GM18907 (cell line): ENCODE measurements around the gene ARL11.
"Not testable (repeated sequence)": the region's sequence is repeated elsewhere in the genome, so short reads cannot be mapped to it uniquely, and the experiment has no call there.

Experiments used
- ATAC-seq: cut with Tn5 transposase; IDR thresholded peaks from one replicate; pipeline ENCODE4 v1.9.1; 2021; ENCODE audit warnings: mild to moderate bottlenecking, moderate library complexity; ENCODE audit not compliant: unreplicated experiment

Gene ARL11

GRCh38 chr13:49612042-49612441 lies 16.3 kb upstream of the ARL11 start:
- ATAC-seq, result not testable (repeated sequence)

DNA sequence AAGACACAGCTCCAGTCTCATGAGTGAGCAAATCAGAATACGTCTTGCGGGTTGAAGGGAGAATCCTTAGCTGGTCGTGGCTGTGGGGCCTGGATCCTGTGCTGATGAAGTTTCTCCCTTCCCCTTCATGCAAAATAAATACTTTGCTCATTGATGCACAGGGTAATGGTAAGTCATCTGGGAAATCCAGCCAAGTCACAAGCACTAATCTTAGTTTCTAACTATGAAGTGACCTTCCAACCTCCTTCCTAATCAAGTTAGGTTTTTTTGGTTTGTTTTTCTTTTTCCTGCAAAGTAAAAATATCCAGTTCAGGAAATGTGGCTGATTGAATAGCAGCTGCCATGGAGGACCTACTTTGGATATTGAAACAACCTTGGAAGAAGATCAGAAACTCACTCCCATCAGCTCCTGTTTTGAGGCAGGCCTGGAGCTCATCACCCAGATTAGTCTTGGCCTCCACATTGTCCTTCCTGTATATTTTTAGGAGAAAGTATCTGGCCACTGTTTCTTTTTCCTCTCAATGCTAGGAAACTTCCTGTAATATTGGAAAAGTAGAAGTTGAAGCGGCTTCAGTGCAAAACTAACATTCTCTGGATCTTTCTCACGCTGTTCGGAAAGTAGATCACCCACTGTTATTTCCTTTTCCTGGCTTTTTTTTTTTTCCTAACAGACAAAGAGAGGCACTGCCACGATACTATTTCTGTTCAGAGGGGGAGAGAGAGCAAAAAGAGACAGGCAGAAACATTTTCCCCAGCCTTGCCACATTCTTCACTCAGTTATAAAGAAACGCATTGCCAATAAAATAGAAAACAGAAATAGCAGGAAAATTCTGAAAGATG lies 12.3 kb upstream of the ARL11 start:
- ATAC-seq, result no peak

GRCh38 chr13:49616676-49617065 lies 11.6 kb upstream of the ARL11 start:
- no peak for ATAC-seq

GRCh38 chr13:49620170-49620621 lies 8.1 kb upstream of the ARL11 start:
- peak; percentile 80 for ATAC-seq

DNA sequence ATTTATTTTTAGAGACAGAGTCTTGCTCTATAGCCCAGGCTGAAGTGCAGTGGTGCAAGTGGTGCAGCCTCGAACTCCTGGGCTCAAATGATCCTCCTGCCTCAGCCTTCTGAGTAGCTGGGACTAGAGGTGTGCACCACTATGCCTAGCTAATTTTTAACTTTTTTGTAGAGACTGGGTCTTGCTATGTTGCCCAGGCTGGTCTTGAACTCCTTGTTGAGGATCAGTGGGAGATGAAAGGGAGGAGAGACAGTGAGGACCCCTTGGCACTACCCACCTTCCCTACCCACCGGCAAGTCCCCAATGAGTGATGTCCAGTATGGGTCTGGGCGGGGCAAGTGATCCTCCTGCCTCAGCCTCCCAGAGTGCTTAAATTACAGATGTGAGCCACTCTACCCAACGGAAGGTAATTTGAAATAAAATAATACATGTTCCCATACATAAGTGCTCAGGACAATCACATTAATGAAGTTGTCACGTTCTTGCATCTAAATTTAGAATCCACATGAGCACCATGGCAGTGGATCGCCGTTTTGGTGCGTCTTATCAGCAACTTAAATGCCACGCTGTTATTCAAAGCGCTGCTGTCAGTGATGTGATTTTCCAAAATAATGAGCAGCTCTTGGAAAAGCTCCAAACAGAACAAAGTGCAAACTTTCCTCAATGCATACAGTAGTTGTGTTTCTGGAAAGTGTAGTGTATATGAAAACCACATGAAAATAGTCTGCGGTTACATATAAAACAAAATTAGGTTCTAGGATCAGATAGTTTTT lies 5.9 kb upstream of the ARL11 start:
- ATAC-seq, result no peak

GRCh38 chr13:49624229-49624628 lies 4.1 kb upstream of the ARL11 start:
- no peak for ATAC-seq

- ATAC-seq, result no peak
Observed at GRCh38 chr13:49625392-49626079, 2.8 kb upstream of the ARL11 start.

- ATAC-seq, result no peak
Observed at GRCh38 chr13:49629196-49629938, 1.1 kb downstream of the ARL11 start.

DNA sequence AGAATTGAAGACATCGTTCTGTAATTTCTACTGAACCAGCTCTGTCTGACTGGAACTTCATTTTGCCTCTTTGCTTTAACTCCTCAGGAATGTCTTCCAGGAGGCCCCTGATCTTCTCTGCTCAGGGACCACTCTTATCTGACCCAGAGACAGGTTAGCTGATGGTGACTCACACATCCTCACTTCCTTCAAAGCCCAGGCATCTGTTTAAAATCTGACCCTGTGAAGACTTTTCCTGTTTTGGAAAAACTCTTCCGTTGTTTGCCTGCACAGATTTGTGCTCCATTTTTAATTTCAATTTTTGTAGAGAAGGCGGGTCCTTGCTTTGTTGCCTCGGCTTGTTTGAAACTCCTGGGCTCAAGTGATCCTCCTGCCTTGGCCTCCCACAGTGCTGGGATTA lies 1.6 kb downstream of the ARL11 start:
- no peak for ATAC-seq

- no peak for ATAC-seq
Observed at GRCh38 chr13:49630580-49630979, 2.3 kb downstream of the ARL11 start.

- no peak for ATAC-seq
Observed at GRCh38 chr13:49632156-49632555, 3.8 kb downstream of the ARL11 start.

- ATAC-seq, result no peak
Observed at GRCh38 chr13:49633710-49634109, 5.4 kb downstream of the ARL11 start.

DNA sequence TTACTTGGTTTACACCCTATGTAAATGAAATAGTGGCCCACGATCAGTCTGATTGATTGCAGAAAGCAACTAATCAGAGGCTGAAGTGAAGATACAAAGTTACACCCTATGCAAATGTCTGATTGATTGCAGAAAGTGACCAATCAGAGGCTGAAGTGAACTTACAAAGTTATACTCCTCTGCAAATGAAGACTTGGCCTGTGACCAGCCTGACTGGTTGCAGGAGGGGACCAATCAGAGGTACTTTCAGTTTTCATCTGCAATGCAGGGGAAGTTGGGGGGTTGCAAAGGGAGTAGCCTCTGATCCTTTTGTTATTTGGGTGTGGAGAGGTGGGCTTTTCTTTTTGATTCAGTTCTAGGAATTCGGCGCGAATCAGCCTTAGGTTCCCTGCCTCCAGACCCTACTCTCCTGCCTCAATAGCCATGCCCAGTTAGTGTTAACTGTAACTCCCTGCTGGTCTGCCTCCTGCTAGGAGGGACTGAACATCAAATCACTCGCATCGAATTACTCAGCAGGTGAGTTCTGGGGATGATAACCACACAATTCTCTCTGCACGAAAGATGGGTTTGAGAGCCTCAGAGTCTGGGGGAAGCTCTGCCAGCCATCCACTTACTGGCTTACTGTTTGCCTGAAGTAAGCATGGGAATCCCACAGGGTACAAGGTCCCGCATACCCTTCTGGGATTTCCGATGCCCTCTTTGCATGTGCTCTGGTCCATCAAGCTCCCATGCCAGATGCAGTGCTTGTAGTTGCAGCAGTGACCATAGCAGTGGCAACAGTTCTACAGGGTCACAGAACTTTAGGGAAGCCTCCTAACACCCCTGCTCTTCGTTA lies 7.5 kb downstream of the ARL11 start:
- peak; percentile 69 for ATAC-seq

GRCh38 chr13:49636705-49637104 lies 8.4 kb downstream of the ARL11 start:
- ATAC-seq, result no peak

DNA sequence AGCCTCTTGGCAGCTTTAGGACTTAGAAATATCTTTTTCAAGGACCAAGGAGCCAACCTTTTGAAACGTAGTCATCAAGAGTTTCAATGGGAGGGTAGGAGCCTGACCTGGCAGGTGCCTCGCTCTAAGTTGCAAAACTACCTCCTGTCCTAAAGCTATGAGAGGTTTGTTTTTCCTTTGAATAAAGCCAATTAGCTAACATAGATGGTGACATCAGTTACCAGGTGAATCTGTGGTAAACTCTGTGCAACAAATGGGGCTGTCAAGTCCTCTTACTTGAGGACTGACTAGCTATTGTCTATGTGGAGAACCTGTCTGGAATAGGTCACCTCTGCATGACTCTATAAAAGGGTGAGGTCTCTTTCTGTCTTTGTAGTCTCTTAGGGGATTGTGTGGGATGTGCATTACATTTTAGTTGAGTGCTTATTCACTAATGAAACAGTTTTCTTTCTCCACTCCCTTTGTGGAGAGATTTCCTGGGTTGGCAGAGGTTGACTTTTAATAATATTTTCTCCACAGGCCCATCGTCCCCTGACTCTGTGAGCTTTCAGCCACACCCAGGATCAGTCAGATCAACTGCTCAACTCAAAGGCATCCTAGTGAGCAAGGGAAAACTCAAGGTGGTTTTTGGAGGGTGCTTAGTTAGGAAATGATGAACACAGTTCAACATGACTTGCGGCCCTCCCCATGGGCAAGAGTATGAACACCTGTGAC lies 9.9 kb downstream of the ARL11 start:
- no peak for ATAC-seq

- no peak for ATAC-seq
Observed at GRCh38 chr13:49638744-49639072, 10.4 kb downstream of the ARL11 start.

- ATAC-seq, result no peak
Observed at GRCh38 chr13:49641801-49642291, 13.5 kb downstream of the ARL11 start.

DNA sequence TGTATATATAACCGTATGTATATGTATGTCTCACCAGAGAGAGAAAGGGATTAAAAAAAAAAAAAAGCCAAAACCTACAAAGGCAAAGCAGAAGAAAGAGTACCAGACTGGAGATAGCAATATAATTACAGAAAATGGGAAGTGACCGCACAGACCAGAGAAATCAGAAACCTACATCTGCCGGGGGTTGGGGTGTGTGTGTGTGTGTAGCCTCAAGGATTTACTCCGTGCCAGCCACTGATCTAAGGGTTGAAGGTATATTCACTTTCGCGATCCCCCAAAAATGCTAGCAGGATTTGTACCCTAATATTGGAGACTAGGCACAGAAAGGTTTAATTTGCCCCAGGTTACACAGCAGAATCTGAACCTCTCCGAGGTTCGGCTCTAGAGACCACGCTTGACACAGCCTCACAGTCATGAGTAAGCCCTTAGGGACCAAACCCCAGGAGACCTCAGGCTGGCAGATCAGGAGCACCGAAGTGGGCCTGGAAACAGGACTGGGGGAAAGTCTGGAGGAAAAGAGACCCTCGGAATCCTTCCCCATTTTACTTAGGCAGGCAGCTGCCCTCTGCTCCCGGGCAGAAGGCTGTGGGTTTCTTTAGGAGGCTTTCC lies 14.8 kb downstream of the ARL11 start:
- no peak for ATAC-seq

- no peak for ATAC-seq
Observed at GRCh38 chr13:49645451-49645850, 17.1 kb downstream of the ARL11 start.
